Vagina (tissue), 2 donors: ENCODE data around the gene CADM2. TPM values are rescaled to one million over a fixed set of nuclear protein-coding genes. Genes with fewer than 3 reads are reported as not detected.

Experiments
- DNase-seq, 2 donors: peaks; one replicate each; pipeline ENCODE4 v3.0.0-alpha.2; 2017; ENCODE audit errors: extremely low spot score in 2 of 2
- H3K27ac ChIP-seq: fragments of 200-600 bp; sonication (generic); one replicate; pipeline ENCODE4 v1.5.1; 2019
- H3K27me3 ChIP-seq: fragments of 200-600 bp; sonication (generic); one replicate; pipeline ENCODE4 v1.5.1; 2019
- H3K36me3 ChIP-seq, 2 donors: fragments of 200-600 bp; sonication (generic); one replicate each; pipeline ENCODE4 v1.5.1; 2017 to 2019
- H3K4me1 ChIP-seq: fragments of 200-600 bp; sonication (generic); one replicate; pipeline ENCODE4 v1.5.1; 2019
- H3K4me3 ChIP-seq, 2 donors: fragments of 200-600 bp; sonication (generic); 1 replicate in 1 of 2; 2 replicates in 1 of 2; pipeline ENCODE4 v1.5.1; 2016 to 2019
- H3K9me3 ChIP-seq: fragments of 200-600 bp; sonication (generic); one replicate; pipeline ENCODE4 v1.5.1; 2019
- POLR2A ChIP-seq, 2 donors: fragments of 450-650 bp; IDR thresholded peaks; one replicate each; pipeline ENCODE4 v1.6.1; 2017; ENCODE audit warnings: antibody characterized with exemption in 2 of 2, mild to moderate bottlenecking in 2 of 2, moderate library complexity in 2 of 2
- POLR2AphosphoS5 ChIP-seq, 2 donors: sonication (generic); formaldehyde crosslinking; IDR thresholded peaks; one replicate each; pipeline ENCODE4 v1.9.0; 2017; ENCODE audit warnings: antibody characterized with exemption in 2 of 2, mild to moderate bottlenecking in 2 of 2, low read depth in 1 of 2; ENCODE audit not compliant: insufficient read depth in 1 of 2
- intact Hi-C: fragments of 100-400 bp; cut with DNase I; formaldehyde crosslinking; loops from one replicate; pipeline ENCODE4 v1.15.1; 2023
- total RNA-seq: library from RNA; depleted of rRNA; stranded (reverse); fragments of >200 nt; gene quantifications from one replicate; pipeline ENCODE4 v1.2.3, GENCODE V29; 2016
- TF ChIP-seq, protein P1 (sequence below), 3 experiments: fragments of 450-650 bp in 2 of 3; fragments of 200-600 bp in 1 of 3; sonication (generic) in 1 of 3; IDR thresholded peaks; one replicate each; pipeline ENCODE4 v1.5.1; 2017 to 2019; ENCODE audit warnings: antibody characterized with exemption in 3 of 3, mild to moderate bottlenecking in 2 of 3, moderate library complexity in 2 of 3

CADM2 gene
- total RNA-seq, 1 donor from 2014 or later: 3.7 TPM

GRCh38 chr3:85474241-85474640 is 515.5 kb downstream of the CADM2 start:
- Histone ChIP-seq H3K9me3 (no peaks in the 10 kb centered on the region), H3K4me1 (no peaks in the 10 kb centered on the region), H3K4me3 (no peak overlapping the region), H3K36me3 (no peaks in the 10 kb centered on the region), H3K27ac (no peak overlapping the region), H3K27me3 (no peaks in the 10 kb centered on the region)
- intact Hi-C loops: no loop called here
- no peak for TF ChIP-seq POLR2AphosphoS5 (IDR thresholded peaks at IDR 0.05; ENCODE audit: insufficient read depth in 1 of 2, low read depth in 1 of 2)
- TF ChIP-seq, protein P1, sequence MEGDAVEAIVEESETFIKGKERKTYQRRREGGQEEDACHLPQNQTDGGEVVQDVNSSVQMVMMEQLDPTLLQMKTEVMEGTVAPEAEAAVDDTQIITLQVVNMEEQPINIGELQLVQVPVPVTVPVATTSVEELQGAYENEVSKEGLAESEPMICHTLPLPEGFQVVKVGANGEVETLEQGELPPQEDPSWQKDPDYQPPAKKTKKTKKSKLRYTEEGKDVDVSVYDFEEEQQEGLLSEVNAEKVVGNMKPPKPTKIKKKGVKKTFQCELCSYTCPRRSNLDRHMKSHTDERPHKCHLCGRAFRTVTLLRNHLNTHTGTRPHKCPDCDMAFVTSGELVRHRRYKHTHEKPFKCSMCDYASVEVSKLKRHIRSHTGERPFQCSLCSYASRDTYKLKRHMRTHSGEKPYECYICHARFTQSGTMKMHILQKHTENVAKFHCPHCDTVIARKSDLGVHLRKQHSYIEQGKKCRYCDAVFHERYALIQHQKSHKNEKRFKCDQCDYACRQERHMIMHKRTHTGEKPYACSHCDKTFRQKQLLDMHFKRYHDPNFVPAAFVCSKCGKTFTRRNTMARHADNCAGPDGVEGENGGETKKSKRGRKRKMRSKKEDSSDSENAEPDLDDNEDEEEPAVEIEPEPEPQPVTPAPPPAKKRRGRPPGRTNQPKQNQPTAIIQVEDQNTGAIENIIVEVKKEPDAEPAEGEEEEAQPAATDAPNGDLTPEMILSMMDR (IDR thresholded peaks at IDR 0.05): no peak
- no peak for TF ChIP-seq POLR2A (IDR thresholded peaks at IDR 0.05)
- DNase-seq: no peak

- H3K4me3 ChIP-seq: no peak overlapping the region
- no peak for DNase-seq
- H3K36me3 ChIP-seq: no peaks in the 10 kb centered on the region
- H3K27me3 ChIP-seq: no peaks in the 10 kb centered on the region
- TF ChIP-seq, protein P1 (IDR thresholded peaks at IDR 0.05): no peak
- TF ChIP-seq POLR2AphosphoS5 (IDR thresholded peaks at IDR 0.05; ENCODE audit: insufficient read depth in 1 of 2, low read depth in 1 of 2) (no peak), POLR2A (IDR thresholded peaks at IDR 0.05) (no peak)
- H3K27ac ChIP-seq: no peak overlapping the region
- no peaks in the 10 kb centered on the region for H3K4me1 ChIP-seq
- H3K9me3 ChIP-seq: no peaks in the 10 kb centered on the region
- intact Hi-C loops: no loop called here
Observed at GRCh38 chr3:85475346-85475745, 516.6 kb downstream of the CADM2 start.

GRCh38 chr3:85476891-85477495 is 518.2 kb downstream of the CADM2 start:
- TF ChIP-seq POLR2A (IDR thresholded peaks at IDR 0.05) (no peak), POLR2AphosphoS5 (IDR thresholded peaks at IDR 0.05; ENCODE audit: insufficient read depth in 1 of 2, low read depth in 1 of 2) (no peak)
- TF ChIP-seq, protein P1 (IDR thresholded peaks at IDR 0.05): no peak
- intact Hi-C loops: no loop called here
- no peak overlapping the region for H3K4me3 ChIP-seq
- no peak for DNase-seq
- no peaks in the 10 kb centered on the region for H3K36me3 ChIP-seq
- no peaks in the 10 kb centered on the region for H3K27me3 ChIP-seq
- H3K4me1 ChIP-seq: no peaks in the 10 kb centered on the region
- H3K27ac ChIP-seq: no peak overlapping the region
- H3K9me3 ChIP-seq: no peaks in the 10 kb centered on the region

- no peaks in the 10 kb centered on the region for H3K27me3 ChIP-seq
- H3K4me3 ChIP-seq: no peak overlapping the region
- no peaks in the 10 kb centered on the region for H3K36me3 ChIP-seq
- H3K27ac ChIP-seq: no peak overlapping the region
- no peaks in the 10 kb centered on the region for H3K4me1 ChIP-seq
- TF ChIP-seq, protein P1 (IDR thresholded peaks at IDR 0.05): no peak
- no peak for TF ChIP-seq POLR2AphosphoS5 (IDR thresholded peaks at IDR 0.05; ENCODE audit: insufficient read depth in 1 of 2, low read depth in 1 of 2)
- TF ChIP-seq POLR2A (IDR thresholded peaks at IDR 0.05): no peak
- no peak for DNase-seq
- H3K9me3 ChIP-seq: no peaks in the 10 kb centered on the region
- intact Hi-C loops: no loop called here
Observed at GRCh38 chr3:85481411-85482212, 522.8 kb downstream of the CADM2 start.

DNA sequence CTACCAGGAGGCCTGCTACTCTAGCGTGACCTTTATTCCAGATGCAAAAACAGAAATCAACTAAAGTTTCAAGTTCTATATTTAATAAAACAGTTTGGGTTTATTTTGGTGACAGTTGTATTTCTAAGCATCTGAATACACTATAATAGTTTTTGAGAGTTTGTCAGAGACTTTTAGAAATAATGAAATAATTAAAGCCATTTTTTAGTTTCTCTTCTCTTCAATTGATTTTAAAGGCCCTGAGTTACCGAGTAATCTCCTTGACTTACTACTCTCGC is 523.4 kb downstream of the CADM2 start:
- TF ChIP-seq POLR2AphosphoS5 (IDR thresholded peaks at IDR 0.05; ENCODE audit: insufficient read depth in 1 of 2, low read depth in 1 of 2): no peak
- TF ChIP-seq, protein P1 (IDR thresholded peaks at IDR 0.05): no peak
- no peak for TF ChIP-seq POLR2A (IDR thresholded peaks at IDR 0.05)
- H3K4me3 ChIP-seq: no peak overlapping the region
- no peaks in the 10 kb centered on the region for H3K27me3 ChIP-seq
- H3K27ac ChIP-seq: no peak overlapping the region
- no peaks in the 10 kb centered on the region for H3K9me3 ChIP-seq
- H3K4me1 ChIP-seq: no peaks in the 10 kb centered on the region
- no peak for DNase-seq
- intact Hi-C loops: no loop called here
- H3K36me3 ChIP-seq: no peaks in the 10 kb centered on the region
